ENCODE results near the gene TUBB4B. TPM values are rescaled to one million over a fixed set of nuclear protein-coding genes. Genes with fewer than 3 reads are reported as not detected.

The TUBB4B gene
- total RNA-seq, 3 donors from 2014 or later = 286 to 379 (median 332) TPM

GRCh38 chr9:137275203-137275587 lies 34.1 kb downstream of the TUBB4B start:
- no peak for TF ChIP-seq CTCF (IDR thresholded peaks at IDR 0.05)
- H3K36me3 ChIP-seq (ENCODE audit: low read depth) = peaks cover 3% of the 10 kb centered on the region

GRCh38 chr9:137275588-137276472 lies 34.7 kb downstream of the TUBB4B start:
- TF ChIP-seq CTCF (IDR thresholded peaks at IDR 0.05) = no peak

More at GRCh38 chr9:137275203-137275587, 34.1 kb downstream of the TUBB4B start:
- Histone ChIP-seq H3K4me1 (ENCODE audit: low read depth) (peaks cover 34% of the 10 kb centered on the region), H3K4me3 (no peak overlapping the region), H3K9me3 (no peaks in the 10 kb centered on the region)
- DNase-seq (peak in 1 of 3 donors; percentile 40), ATAC-seq (no peak)
- intact Hi-C loops (cut with DNase I, micrococcal nuclease) = no loop called here

GRCh38 chr9:137276473-137277328 lies 35.6 kb downstream of the TUBB4B start:
- intact Hi-C loops (cut with DNase I, micrococcal nuclease) = no loop called here
- Histone ChIP-seq H3K4me1 (ENCODE audit: low read depth) (peaks cover 34% of the 10 kb centered on the region), H3K36me3 (ENCODE audit: low read depth) (peaks cover 3% of the 10 kb centered on the region), H3K9me3 (no peaks in the 10 kb centered on the region), H3K4me3 (no peak overlapping the region)
- no peak for TF ChIP-seq CTCF (IDR thresholded peaks at IDR 0.05)
- DNase-seq (peak; percentile 79 to 84 (median 84)), ATAC-seq (peak; percentile 49)

More at GRCh38 chr9:137275588-137276472, 34.7 kb downstream of the TUBB4B start:
- intact Hi-C loops (cut with DNase I, micrococcal nuclease) = no loop called here
- no peaks in the 10 kb centered on the region for H3K9me3 ChIP-seq
- peak in 2 of 3 donors; percentile 43 to 57 for DNase-seq
- H3K4me3 ChIP-seq = no peak overlapping the region
- H3K36me3 ChIP-seq (ENCODE audit: low read depth) = peaks cover 3% of the 10 kb centered on the region
- H3K4me1 ChIP-seq (ENCODE audit: low read depth) = peaks cover 34% of the 10 kb centered on the region
- no peak for ATAC-seq

GRCh38 chr9:137277329-137278041 lies 36.4 kb downstream of the TUBB4B start, which contains the start of gene TOR4A:
TOR4A (plus strand) TSS chr9:137277726; CDS start chr9:137278690, 964 bp downstream.
- ATAC-seq (peak; percentile 85), DNase-seq (peak; percentile 91 to 95 (median 92))
- intact Hi-C loops (cut with DNase I, micrococcal nuclease) = no loop called here
- peak within 1 kb of the TSS; percentile 42 for H3K4me3 ChIP-seq
- H3K36me3 ChIP-seq (ENCODE audit: low read depth) = peaks cover 3% of the 10 kb centered on the region
- peak; percentile 25 for TF ChIP-seq CTCF (IDR thresholded peaks at IDR 0.05)
- no peaks in the 10 kb centered on the region for H3K9me3 ChIP-seq
- peaks cover 34% of the 10 kb centered on the region for H3K4me1 ChIP-seq (ENCODE audit: low read depth)
